Prostate gland (tissue), 2 donors: ENCODE data around the gene PTPN14.

Source experiments
- POLR2A ChIP-seq: fragments of 450-650 bp; IDR thresholded peaks from one replicate; pipeline ENCODE4 v1.6.1; 2016; ENCODE audit warnings: antibody characterized with exemption, mild to moderate bottlenecking
- POLR2AphosphoS5 ChIP-seq: sonication (generic); formaldehyde crosslinking; IDR thresholded peaks from one replicate; pipeline ENCODE4 v1.6.1; 2017; ENCODE audit warnings: antibody characterized with exemption
- TF ChIP-seq, protein P1 (sequence below), 4 experiments: fragments of 200-600 bp in 2 of 4; fragments of 450-650 bp in 2 of 4; sonication (generic) in 2 of 4; IDR thresholded peaks; 1 replicate in 3 of 4; 2 replicates in 1 of 4; pipeline ENCODE4 v1.5.1; 2016 to 2019; ENCODE audit warnings: antibody characterized with exemption in 4 of 4, mild to moderate bottlenecking in 2 of 4, moderate library complexity in 2 of 4

DNA sequence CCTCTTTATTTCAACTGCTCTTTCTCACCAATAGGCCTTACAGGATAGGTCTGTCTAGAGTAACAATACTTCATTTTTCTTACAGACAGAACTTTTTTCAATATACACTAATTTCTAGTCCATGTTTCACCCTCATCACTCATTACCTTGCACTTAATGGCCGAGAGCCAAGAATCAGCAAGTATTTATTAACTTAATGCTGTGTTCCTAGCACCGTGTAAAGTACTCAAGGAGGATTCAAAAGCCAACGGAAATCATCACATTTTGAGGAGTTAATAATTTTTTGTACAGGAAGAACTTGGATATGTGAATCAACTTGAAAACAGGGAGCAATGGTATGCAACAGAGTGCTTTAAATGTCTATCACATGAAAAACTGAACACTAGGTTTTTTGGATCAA lies 102.0 kb downstream of the PTPN14 start:
- TF ChIP-seq, protein P1, sequence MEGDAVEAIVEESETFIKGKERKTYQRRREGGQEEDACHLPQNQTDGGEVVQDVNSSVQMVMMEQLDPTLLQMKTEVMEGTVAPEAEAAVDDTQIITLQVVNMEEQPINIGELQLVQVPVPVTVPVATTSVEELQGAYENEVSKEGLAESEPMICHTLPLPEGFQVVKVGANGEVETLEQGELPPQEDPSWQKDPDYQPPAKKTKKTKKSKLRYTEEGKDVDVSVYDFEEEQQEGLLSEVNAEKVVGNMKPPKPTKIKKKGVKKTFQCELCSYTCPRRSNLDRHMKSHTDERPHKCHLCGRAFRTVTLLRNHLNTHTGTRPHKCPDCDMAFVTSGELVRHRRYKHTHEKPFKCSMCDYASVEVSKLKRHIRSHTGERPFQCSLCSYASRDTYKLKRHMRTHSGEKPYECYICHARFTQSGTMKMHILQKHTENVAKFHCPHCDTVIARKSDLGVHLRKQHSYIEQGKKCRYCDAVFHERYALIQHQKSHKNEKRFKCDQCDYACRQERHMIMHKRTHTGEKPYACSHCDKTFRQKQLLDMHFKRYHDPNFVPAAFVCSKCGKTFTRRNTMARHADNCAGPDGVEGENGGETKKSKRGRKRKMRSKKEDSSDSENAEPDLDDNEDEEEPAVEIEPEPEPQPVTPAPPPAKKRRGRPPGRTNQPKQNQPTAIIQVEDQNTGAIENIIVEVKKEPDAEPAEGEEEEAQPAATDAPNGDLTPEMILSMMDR (IDR thresholded peaks at IDR 0.05) = no peak
- TF ChIP-seq POLR2A = no peak
- TF ChIP-seq POLR2AphosphoS5 = no peak
